Osteoblast (primary cell): ENCODE results near the gene N4BP3. TPM values are rescaled to one million over a fixed set of nuclear protein-coding genes. Genes with fewer than 3 reads are reported as not detected.

Source experiments
- DNase-seq: peaks from one replicate; pipeline ENCODE4 v3.0.0; 2011; ENCODE audit warnings: low spot score, mixed read lengths; ENCODE audit not compliant: insufficient read length; ENCODE audit errors: missing footprints
- H2AFZ ChIP-seq: 2 replicates; pipeline ENCODE4 v1.6.0; 2011; ENCODE audit warnings: mild to moderate bottlenecking, low read length
- H3K27ac ChIP-seq: 2 replicates; pipeline ENCODE4 v1.5.1; 2011; ENCODE audit warnings: mild to moderate bottlenecking, low read depth, low read length, moderate library complexity
- H3K27me3 ChIP-seq: 2 replicates; pipeline ENCODE4 v1.6.0; 2012; ENCODE audit warnings: mild to moderate bottlenecking, control low read depth, inconsistent platforms, low read length, moderate library complexity; ENCODE audit not compliant: insufficient read depth
- H3K36me3 ChIP-seq: 2 replicates; pipeline ENCODE4 v1.5.1; 2011; ENCODE audit warnings: mild to moderate bottlenecking, low read length, control low read depth, moderate library complexity; ENCODE audit not compliant: insufficient read depth
- H3K4me1 ChIP-seq: 2 replicates; pipeline ENCODE4 v1.5.1; 2011; ENCODE audit warnings: mild to moderate bottlenecking, low read length, control low read depth, moderate library complexity; ENCODE audit not compliant: insufficient read depth
- H3K4me2 ChIP-seq: 2 replicates; pipeline ENCODE4 v1.6.0; 2011; ENCODE audit warnings: mild to moderate bottlenecking, low read length; ENCODE audit not compliant: insufficient read depth
- H3K4me3 ChIP-seq: fragments of 200-600 bp; sonication (generic); 3 replicates; pipeline ENCODE4 v1.5.1; 2012; ENCODE audit warnings: mild to moderate bottlenecking, low read length, inconsistent platforms; ENCODE audit not compliant: insufficient read depth
- H3K79me2 ChIP-seq: 2 replicates; pipeline ENCODE4 v1.6.0; 2012; ENCODE audit warnings: mild to moderate bottlenecking, low read length, control low read depth, inconsistent platforms; ENCODE audit not compliant: insufficient read depth
- H3K9me3 ChIP-seq: 2 replicates; pipeline ENCODE4 v1.5.1; 2011; ENCODE audit warnings: low read depth, low read length, control low read depth
- H4K20me1 ChIP-seq: 2 replicates; pipeline ENCODE4 v1.6.0; 2012; ENCODE audit warnings: mild to moderate bottlenecking, low read length, control low read depth; ENCODE audit not compliant: insufficient read depth
- CTCF ChIP-seq: IDR thresholded peaks from 2 replicates; pipeline ENCODE4 v1.5.1; 2011; ENCODE audit warnings: mild to moderate bottlenecking, low read depth, low read length, moderate library complexity; ENCODE audit errors: extremely low read depth
- total RNA-seq: library from RNA; depleted of rRNA; stranded (reverse); fragments of >200 nt; gene quantifications from 2 replicates; pipeline ENCODE4 v1.2.3, GENCODE V29; 2012

The N4BP3 gene
- total RNA-seq, 1 donor: under 0.01 TPM

DNA sequence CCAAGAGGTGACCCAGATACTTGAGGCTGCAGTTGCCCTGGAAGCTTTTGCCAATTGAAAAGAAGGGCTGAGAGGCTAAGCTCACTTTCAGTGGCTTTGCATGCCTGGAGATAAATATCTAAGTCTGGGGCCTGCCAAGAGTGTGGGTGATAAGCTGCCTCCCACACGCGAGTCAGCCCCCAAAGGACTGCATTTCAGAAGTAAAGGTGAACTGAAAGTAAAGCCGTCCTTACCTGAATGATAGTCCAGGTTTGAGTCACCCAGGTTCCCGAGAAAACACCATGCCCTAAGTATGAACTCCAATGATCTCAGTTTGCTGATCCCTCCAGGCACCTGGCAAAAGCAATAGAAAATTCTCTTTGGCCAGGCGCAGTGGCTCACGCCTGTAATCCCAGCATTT is 22.5 kb upstream of the N4BP3 start:
- Histone ChIP-seq H3K4me2 (no peak overlapping the region), H3K27me3 (no peaks in the 10 kb centered on the region), H3K4me1 (no peaks in the 10 kb centered on the region), H3K36me3 (no peaks in the 10 kb centered on the region), H3K9me3 (no peaks in the 10 kb centered on the region), H2AFZ (no peak overlapping the region), H3K27ac (no peak overlapping the region), H3K79me2 (no peaks in the 10 kb centered on the region), H4K20me1 (no peaks in the 10 kb centered on the region), H3K4me3 (no peak overlapping the region)
- DNase-seq: no peak
- TF ChIP-seq CTCF: no peak

GRCh38 chr5:178093134-178093533 is 20.2 kb upstream of the N4BP3 start:
- H3K4me2 ChIP-seq: no peak overlapping the region
- H3K27ac ChIP-seq: no peak overlapping the region
- no peaks in the 10 kb centered on the region for H3K36me3 ChIP-seq
- H4K20me1 ChIP-seq: no peaks in the 10 kb centered on the region
- H2AFZ ChIP-seq: no peak overlapping the region
- no peak overlapping the region for H3K4me3 ChIP-seq
- no peak for DNase-seq
- no peaks in the 10 kb centered on the region for H3K79me2 ChIP-seq
- no peaks in the 10 kb centered on the region for H3K27me3 ChIP-seq
- no peaks in the 10 kb centered on the region for H3K9me3 ChIP-seq
- no peak for TF ChIP-seq CTCF
- H3K4me1 ChIP-seq: no peaks in the 10 kb centered on the region

- no peaks in the 10 kb centered on the region for H3K4me1 ChIP-seq
- H2AFZ ChIP-seq: no peak overlapping the region
- H3K27me3 ChIP-seq: no peaks in the 10 kb centered on the region
- no peaks in the 10 kb centered on the region for H4K20me1 ChIP-seq
- H3K4me2 ChIP-seq: no peak overlapping the region
- DNase-seq: no peak
- H3K27ac ChIP-seq: no peak overlapping the region
- no peak overlapping the region for H3K4me3 ChIP-seq
- H3K79me2 ChIP-seq: no peaks in the 10 kb centered on the region
- H3K36me3 ChIP-seq: no peaks in the 10 kb centered on the region
- H3K9me3 ChIP-seq: no peaks in the 10 kb centered on the region
- TF ChIP-seq CTCF: no peak
Measured at GRCh38 chr5:178094345-178094744, 19.0 kb upstream of the N4BP3 start.

GRCh38 chr5:178098685-178099084 is 14.6 kb upstream of the N4BP3 start:
- Histone ChIP-seq H2AFZ (no peak overlapping the region), H3K4me2 (no peak overlapping the region), H3K9me3 (no peaks in the 10 kb centered on the region), H3K27ac (no peak overlapping the region), H3K27me3 (no peaks in the 10 kb centered on the region), H3K79me2 (no peaks in the 10 kb centered on the region), H3K36me3 (no peaks in the 10 kb centered on the region), H4K20me1 (no peaks in the 10 kb centered on the region), H3K4me3 (no peak overlapping the region), H3K4me1 (no peaks in the 10 kb centered on the region)
- no peak for DNase-seq
- TF ChIP-seq CTCF: no peak
